HCT116 (cell line): ENCODE measurements around the gene FLNC. TPM values are rescaled to one million over a fixed set of nuclear protein-coding genes. Genes with fewer than 3 reads are reported as not detected.

Experiments
- ATAC-seq: fragments of 200-7000 bp; cut with Tn5 transposase; 2 replicates; pipeline ENCODE4 v1.9.1; 2020; ENCODE audit warnings: mild to moderate bottlenecking, moderate library complexity
- BruUV-seq: library from RNA; stranded (reverse); fragments of 400-500 nt; replicated peaks from 2 replicates; lab custom pipeline; 2021; lab: Mats Ljungman, UMichigan
- CTCF ChIA-PET: fragments of 300-600 bp; sonication (Branson Sonifier 250); formaldehyde crosslinking; loops from one replicate; lab custom pipeline; 2021; ENCODE audit warnings: antibody characterized with exemption; lab: Charles Lee
- POLR2A ChIA-PET: fragments of 300-600, 350-600 bp; sonication (Branson Sonifier 250); formaldehyde crosslinking; loops from one replicate; lab custom pipeline; 2021; ENCODE audit warnings: antibody characterized with exemption; lab: Charles Lee
- RAD21 ChIA-PET, 2 experiments: fragments of 300-600 bp; sonication (Branson Sonifier 250); formaldehyde crosslinking; loops; one replicate each; lab custom pipeline; 2023; ENCODE audit warnings: low total read pairs in 2 of 2; ENCODE audit not compliant: uncharacterized antibody in 2 of 2, unreplicated experiment in 2 of 2, low non-redundant PET in 1 of 2; lab: Charles Lee
- DNase-seq: peaks from one replicate; pipeline ENCODE4 v3.0.0-alpha.2; 2010; ENCODE audit warnings: low read depth, low spot score
- H2AFZ ChIP-seq: fragments of 200-600 bp; shearing (Covaris generic), sonication (generic); 2 replicates; pipeline ENCODE4 v1.6.1; 2017; ENCODE audit warnings: low read depth, mixed run types, mixed read lengths, antibody characterized with exemption, low read length; ENCODE audit not compliant: poor library complexity, severe bottlenecking
- H3K27ac ChIP-seq: 2 replicates; pipeline ENCODE4 v1.5.1; 2012; ENCODE audit warnings: low read depth, low read length
- H3K27me3 ChIP-seq: fragments of 200-600 bp; sonication (generic); 2 replicates; pipeline ENCODE4 v1.6.1; 2016; ENCODE audit warnings: mixed run types, low read length, mixed read lengths; ENCODE audit not compliant: insufficient read depth
- H3K36me3 ChIP-seq, 2 experiments: fragments of 200-500 bp in 1 of 2; fragments of 200-600 bp in 1 of 2; sonication (Bioruptor generic) in 1 of 2; sonication (generic) in 1 of 2; 2 replicates each; pipeline versions ENCODE4 v1.5.1 to v1.6.1; 2014 to 2016; ENCODE audit warnings: low read length in 2 of 2, inconsistent platforms in 1 of 2, mixed read lengths in 1 of 2, mixed run types in 1 of 2; ENCODE audit not compliant: insufficient read depth in 2 of 2, control insufficient read depth in 1 of 2
- H3K4me1 ChIP-seq, 2 experiments: fragments of 200-600 bp in 1 of 2; sonication (generic) in 1 of 2; 2 replicates each; pipeline versions ENCODE4 v1.5.1 to v1.6.1; 2012 to 2017; ENCODE audit warnings: low read length in 2 of 2, inconsistent platforms in 1 of 2, mild to moderate bottlenecking in 1 of 2, mixed read lengths in 1 of 2, mixed run types in 1 of 2, moderate library complexity in 1 of 2; ENCODE audit not compliant: insufficient read depth in 2 of 2, control insufficient read depth in 1 of 2
- H3K4me2 ChIP-seq: fragments of 200-600 bp; sonication (generic); 2 replicates; pipeline ENCODE4 v1.6.1; 2017; ENCODE audit warnings: mixed run types, low read length, mixed read lengths
- H3K4me3 ChIP-seq, 2 experiments: fragments of 200-600 bp in 1 of 2; sonication (generic) in 1 of 2; replicated peaks in 1 of 2; 2 replicates each; pipeline ENCODE4 v1.5.1; 2011 to 2016; ENCODE audit warnings: low read length in 2 of 2, control low read depth in 1 of 2, low read depth in 1 of 2, mild to moderate bottlenecking in 1 of 2, mixed read lengths in 1 of 2, mixed run types in 1 of 2
- H3K79me2 ChIP-seq: fragments of 200-600 bp; sonication (generic); 2 replicates; pipeline ENCODE4 v1.6.1; 2017; ENCODE audit warnings: mild to moderate bottlenecking, mixed run types, low read length, moderate library complexity, mixed read lengths; ENCODE audit not compliant: insufficient read depth
- H3K9ac ChIP-seq: fragments of 200-600 bp; sonication (generic); 2 replicates; pipeline ENCODE4 v1.6.1; 2016; ENCODE audit warnings: low read length, mixed read lengths
- H3K9me2 ChIP-seq: fragments of 200-600 bp; sonication (generic), shearing (Covaris generic); 2 replicates; pipeline ENCODE4 v1.6.1; 2017; ENCODE audit warnings: mixed run types, mild to moderate bottlenecking, moderate library complexity; ENCODE audit not compliant: insufficient read depth
- H3K9me3 ChIP-seq, 2 experiments: fragments of 200-500 bp in 1 of 2; fragments of 200-600 bp in 1 of 2; sonication (Bioruptor generic) in 1 of 2; sonication (generic) in 1 of 2; 2 replicates each; pipeline ENCODE4 v1.6.1; 2014 to 2017; ENCODE audit warnings: low read length in 2 of 2, mixed read lengths in 2 of 2, inconsistent platforms in 1 of 2, low read depth in 1 of 2, mild to moderate bottlenecking in 1 of 2, mixed run types in 1 of 2, moderate library complexity in 1 of 2; ENCODE audit not compliant: control insufficient read depth in 1 of 2, insufficient read depth in 1 of 2
- H4K20me1 ChIP-seq: fragments of 200-600 bp; sonication (generic), shearing (Covaris generic); 2 replicates; pipeline ENCODE4 v1.6.1; 2017; ENCODE audit warnings: mixed run types, mild to moderate bottlenecking, moderate library complexity; ENCODE audit not compliant: insufficient read depth
- POLR2AphosphoS5 ChIP-seq: IDR thresholded peaks from 2 replicates; pipeline ENCODE4 v1.6.1; 2011; ENCODE audit warnings: mild to moderate bottlenecking, low read depth, low read length, moderate library complexity
- SIN3A ChIP-seq: IDR thresholded peaks from 2 replicates; pipeline ENCODE4 v1.6.1; 2012; ENCODE audit warnings: low read depth
- SRF ChIP-seq: IDR thresholded peaks from 2 replicates; pipeline ENCODE4 v1.6.1; 2012; ENCODE audit warnings: low read depth
- TCF7L2 ChIP-seq: IDR thresholded peaks from 2 replicates; pipeline ENCODE4 v1.7.0; 2011; ENCODE audit warnings: borderline replicate concordance, inconsistent platforms; ENCODE audit not compliant: insufficient read depth, insufficient read length; ENCODE audit errors: extremely low read depth
- ZFX ChIP-seq: fragments of 450-650 bp; IDR thresholded peaks from 2 replicates; pipeline ENCODE4 v1.6.1; 2017
- ZNF274 ChIP-seq: fragments of 200-500 bp; sonication (Bioruptor generic); IDR thresholded peaks from 2 replicates; pipeline ENCODE4 v1.6.1; 2014; ENCODE audit warnings: mild to moderate bottlenecking, low read depth, low read length, inconsistent platforms
- intact Hi-C: fragments of 100-400 bp; cut with micrococcal nuclease; formaldehyde crosslinking; loops from 2 replicates; pipeline ENCODE4 v1.10.0; 2022
- total RNA-seq: library from RNA; stranded (reverse); gene quantifications from one replicate; pipeline ENCODE4 v1.2.1, GENCODE V29; 2021; ENCODE audit not compliant: unreplicated experiment
- TF ChIP-seq, protein P1 (sequence below): IDR thresholded peaks from 2 replicates; pipeline ENCODE4 v1.6.1; 2011; ENCODE audit warnings: mild to moderate bottlenecking, low read length, moderate library complexity; ENCODE audit not compliant: insufficient replicate concordance; ENCODE audit errors: extremely low read depth
- TF ChIP-seq, protein P2 (sequence below): IDR thresholded peaks from 2 replicates; pipeline ENCODE4 v1.6.1; 2012

Gene FLNC
- total RNA-seq, 1 experiment from 2014 or later = 42.8 TPM

DNA sequence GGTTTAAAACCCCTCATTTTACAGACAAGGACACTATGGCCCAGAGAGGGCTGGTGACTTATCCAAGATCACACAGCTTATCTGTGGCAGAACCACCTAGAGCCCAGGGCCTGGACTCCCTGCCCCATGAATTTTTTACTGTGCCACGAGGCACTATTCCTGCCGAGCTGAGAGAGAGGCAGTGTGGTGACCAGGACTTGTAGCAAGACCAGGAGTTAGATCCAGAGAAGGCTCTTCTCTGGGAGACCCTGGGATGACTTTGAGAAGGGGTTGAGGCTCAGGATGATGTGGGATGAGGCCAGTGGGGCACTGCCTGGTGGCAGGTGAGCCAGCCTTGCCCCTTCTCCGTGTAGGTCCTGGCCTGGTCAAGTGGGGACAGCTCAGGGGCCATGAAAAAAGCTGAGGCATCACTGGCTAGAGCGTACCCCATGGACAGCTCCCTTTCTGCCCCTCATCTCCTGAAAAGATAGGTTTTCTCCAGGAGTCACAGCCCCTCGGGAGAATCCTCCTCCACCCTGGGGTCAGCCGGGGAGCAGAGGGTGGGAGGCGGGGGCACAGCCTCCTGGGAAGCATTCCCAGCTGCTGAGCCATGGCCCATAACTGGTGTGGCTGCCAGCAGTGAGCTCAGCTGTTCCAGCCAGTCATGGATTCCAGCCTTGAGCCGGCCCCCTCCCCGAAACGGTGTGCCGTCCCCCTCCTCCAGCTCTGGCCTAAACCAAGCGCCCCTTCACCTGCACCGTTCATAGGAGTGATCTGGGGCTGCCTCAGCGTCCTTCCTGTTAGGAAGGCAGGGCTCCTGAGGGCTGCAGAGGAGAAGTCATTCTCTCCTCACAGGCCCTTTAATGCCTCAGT, 5.8 kb downstream of the FLNC start:
- no peaks in the 10 kb centered on the region for H3K9me3 ChIP-seq
- H4K20me1 ChIP-seq = no peaks in the 10 kb centered on the region
- peaks cover 14% of the 10 kb centered on the region; the same call in 1 of the 2 replicates for H3K79me2 ChIP-seq
- intact Hi-C loops = no loop called here
- H2AFZ ChIP-seq = no peak overlapping the region
- no peak overlapping the region for H3K27ac ChIP-seq
- ChIA-PET POLR2A (no interaction called here), CTCF (no interaction called here), RAD21 (no interaction called here)
- no peak overlapping the region for H3K4me2 ChIP-seq
- no TSS peak for BruUV-seq
- ATAC-seq = no peak
- no peak for TF ChIP-seq POLR2AphosphoS5
- TF ChIP-seq ZFX = no peak
- TF ChIP-seq TCF7L2 = no peak
- TF ChIP-seq, protein P1, sequence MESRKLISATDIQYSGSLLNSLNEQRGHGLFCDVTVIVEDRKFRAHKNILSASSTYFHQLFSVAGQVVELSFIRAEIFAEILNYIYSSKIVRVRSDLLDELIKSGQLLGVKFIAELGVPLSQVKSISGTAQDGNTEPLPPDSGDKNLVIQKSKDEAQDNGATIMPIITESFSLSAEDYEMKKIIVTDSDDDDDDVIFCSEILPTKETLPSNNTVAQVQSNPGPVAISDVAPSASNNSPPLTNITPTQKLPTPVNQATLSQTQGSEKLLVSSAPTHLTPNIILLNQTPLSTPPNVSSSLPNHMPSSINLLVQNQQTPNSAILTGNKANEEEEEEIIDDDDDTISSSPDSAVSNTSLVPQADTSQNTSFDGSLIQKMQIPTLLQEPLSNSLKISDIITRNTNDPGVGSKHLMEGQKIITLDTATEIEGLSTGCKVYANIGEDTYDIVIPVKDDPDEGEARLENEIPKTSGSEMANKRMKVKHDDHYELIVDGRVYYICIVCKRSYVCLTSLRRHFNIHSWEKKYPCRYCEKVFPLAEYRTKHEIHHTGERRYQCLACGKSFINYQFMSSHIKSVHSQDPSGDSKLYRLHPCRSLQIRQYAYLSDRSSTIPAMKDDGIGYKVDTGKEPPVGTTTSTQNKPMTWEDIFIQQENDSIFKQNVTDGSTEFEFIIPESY = no peak
- no peak for TF ChIP-seq SRF
- TF ChIP-seq SIN3A = no peak
- TF ChIP-seq, protein P2, sequence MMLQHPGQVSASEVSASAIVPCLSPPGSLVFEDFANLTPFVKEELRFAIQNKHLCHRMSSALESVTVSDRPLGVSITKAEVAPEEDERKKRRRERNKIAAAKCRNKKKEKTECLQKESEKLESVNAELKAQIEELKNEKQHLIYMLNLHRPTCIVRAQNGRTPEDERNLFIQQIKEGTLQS = no peak
- no peak for TF ChIP-seq ZNF274
- DNase-seq = no peak
- no peak overlapping the region for H3K4me3 ChIP-seq
- H3K36me3 ChIP-seq = peaks cover 0 to 13% of the 10 kb centered on the region in 2 experiments; a peak in 1 of 4 replicates
- H3K27me3 ChIP-seq = no peaks in the 10 kb centered on the region
- no peak overlapping the region for H3K9ac ChIP-seq
- H3K9me2 ChIP-seq = no peaks in the 10 kb centered on the region
- H3K4me1 ChIP-seq = peaks cover 2 to 31% of the 10 kb centered on the region in 2 experiments; a peak in 3 of 4 replicates
